ENCODE measurements around the gene DEAF1.
"Not testable (repeated sequence)": the region's sequence is repeated elsewhere in the genome, so short reads cannot be mapped to it uniquely, and the experiment has no call there.

GRCh38 chr11:734541-734940 is 39.5 kb upstream of the DEAF1 start:
- TF ChIP-seq, protein P1, sequence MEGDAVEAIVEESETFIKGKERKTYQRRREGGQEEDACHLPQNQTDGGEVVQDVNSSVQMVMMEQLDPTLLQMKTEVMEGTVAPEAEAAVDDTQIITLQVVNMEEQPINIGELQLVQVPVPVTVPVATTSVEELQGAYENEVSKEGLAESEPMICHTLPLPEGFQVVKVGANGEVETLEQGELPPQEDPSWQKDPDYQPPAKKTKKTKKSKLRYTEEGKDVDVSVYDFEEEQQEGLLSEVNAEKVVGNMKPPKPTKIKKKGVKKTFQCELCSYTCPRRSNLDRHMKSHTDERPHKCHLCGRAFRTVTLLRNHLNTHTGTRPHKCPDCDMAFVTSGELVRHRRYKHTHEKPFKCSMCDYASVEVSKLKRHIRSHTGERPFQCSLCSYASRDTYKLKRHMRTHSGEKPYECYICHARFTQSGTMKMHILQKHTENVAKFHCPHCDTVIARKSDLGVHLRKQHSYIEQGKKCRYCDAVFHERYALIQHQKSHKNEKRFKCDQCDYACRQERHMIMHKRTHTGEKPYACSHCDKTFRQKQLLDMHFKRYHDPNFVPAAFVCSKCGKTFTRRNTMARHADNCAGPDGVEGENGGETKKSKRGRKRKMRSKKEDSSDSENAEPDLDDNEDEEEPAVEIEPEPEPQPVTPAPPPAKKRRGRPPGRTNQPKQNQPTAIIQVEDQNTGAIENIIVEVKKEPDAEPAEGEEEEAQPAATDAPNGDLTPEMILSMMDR (conservative IDR thresholded peaks at IDR 0.05; ENCODE audit: low read depth, low read length), result not testable (repeated sequence)
- TF ChIP-seq EZH2 (IDR thresholded peaks at IDR 0.05; ENCODE audit: low read length, unreplicated experiment); EZH2phosphoT487 (IDR thresholded peaks at IDR 0.05; ENCODE audit: borderline replicate concordance, low read length): not testable (repeated sequence)

Measured in PC-3 (cell line).